Peyer's patch (tissue), 4 donors: ENCODE measurements around the gene CPHXL2.

Source experiments
- POLR2A ChIP-seq, 2 donors: fragments of 450-650 bp; IDR thresholded peaks; one replicate each; pipeline ENCODE4 v1.5.1; 2017; ENCODE audit warnings: antibody characterized with exemption in 2 of 2, mild to moderate bottlenecking in 2 of 2, moderate library complexity in 2 of 2
- TF ChIP-seq, protein P1 (sequence below), 6 experiments: fragments of 450-650 bp in 4 of 6; fragments of 200-600 bp in 2 of 6; sonication (generic) in 1 of 6; IDR thresholded peaks; one replicate each; pipeline ENCODE4 v1.5.1; 2017 to 2019; ENCODE audit warnings: antibody characterized with exemption in 6 of 6, mild to moderate bottlenecking in 3 of 6, moderate library complexity in 1 of 6

DNA sequence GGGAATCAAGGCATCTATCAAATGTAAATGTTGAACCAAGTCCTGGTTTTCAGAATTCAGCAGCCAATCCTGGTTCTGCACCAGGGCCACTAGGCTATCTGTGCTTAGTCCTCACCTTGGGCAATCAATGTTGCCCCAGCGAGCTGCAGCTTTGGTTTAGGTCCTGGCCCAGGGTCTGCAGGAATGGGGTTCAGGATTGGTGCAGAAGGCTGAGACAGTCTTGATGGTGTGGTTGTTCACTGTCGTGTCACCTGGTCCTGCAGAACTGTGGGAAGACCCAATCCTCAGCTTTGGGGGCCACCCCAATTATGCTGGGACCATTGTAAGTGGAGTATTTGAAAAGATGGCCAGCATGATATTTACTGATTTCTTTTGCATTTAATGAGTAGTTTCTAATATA is 18.6 kb downstream of the CPHXL2 start:
- no peak for TF ChIP-seq POLR2A (IDR thresholded peaks at IDR 0.05)
- TF ChIP-seq, protein P1, sequence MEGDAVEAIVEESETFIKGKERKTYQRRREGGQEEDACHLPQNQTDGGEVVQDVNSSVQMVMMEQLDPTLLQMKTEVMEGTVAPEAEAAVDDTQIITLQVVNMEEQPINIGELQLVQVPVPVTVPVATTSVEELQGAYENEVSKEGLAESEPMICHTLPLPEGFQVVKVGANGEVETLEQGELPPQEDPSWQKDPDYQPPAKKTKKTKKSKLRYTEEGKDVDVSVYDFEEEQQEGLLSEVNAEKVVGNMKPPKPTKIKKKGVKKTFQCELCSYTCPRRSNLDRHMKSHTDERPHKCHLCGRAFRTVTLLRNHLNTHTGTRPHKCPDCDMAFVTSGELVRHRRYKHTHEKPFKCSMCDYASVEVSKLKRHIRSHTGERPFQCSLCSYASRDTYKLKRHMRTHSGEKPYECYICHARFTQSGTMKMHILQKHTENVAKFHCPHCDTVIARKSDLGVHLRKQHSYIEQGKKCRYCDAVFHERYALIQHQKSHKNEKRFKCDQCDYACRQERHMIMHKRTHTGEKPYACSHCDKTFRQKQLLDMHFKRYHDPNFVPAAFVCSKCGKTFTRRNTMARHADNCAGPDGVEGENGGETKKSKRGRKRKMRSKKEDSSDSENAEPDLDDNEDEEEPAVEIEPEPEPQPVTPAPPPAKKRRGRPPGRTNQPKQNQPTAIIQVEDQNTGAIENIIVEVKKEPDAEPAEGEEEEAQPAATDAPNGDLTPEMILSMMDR (IDR thresholded peaks at IDR 0.05): no peak
